ENCODE measurements around the gene EHD1.

DNA sequence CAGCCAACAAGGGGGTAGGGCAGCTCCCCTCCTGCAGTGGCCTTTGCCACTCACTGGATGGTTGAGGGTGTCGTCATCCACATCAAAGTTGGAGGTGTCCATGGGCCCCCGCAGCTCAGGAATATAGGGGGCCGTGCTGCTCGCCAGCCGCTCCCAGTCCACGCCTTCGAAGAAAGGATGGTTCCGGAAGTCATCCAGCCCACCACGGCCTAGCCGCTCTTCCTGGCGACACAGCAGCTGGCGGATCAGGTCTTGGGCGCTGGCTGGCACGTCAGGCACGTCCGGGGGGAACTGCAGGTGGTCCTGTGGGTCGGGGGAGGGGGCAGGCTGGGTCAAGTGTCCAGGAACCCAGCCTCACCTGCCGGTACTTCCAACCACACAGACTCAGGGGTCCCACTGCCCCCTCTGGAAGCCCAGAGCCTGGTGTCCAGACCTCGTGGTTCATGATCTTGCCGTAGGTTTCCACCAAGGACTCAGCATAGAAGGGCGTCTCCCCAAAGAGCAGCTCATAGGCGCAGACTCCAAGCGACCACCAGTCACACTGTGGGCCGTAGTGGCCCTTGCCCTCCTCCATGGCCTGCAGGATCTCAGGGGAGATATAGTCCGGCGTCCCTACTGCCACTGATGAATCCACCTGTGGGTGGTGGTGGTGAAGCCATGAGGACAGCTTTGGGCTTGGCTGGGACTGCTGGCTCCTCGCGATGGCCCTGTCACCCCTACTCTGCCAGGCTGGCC lies 39.7 kb downstream of the EHD1 start:
- TF ChIP-seq, protein P1, sequence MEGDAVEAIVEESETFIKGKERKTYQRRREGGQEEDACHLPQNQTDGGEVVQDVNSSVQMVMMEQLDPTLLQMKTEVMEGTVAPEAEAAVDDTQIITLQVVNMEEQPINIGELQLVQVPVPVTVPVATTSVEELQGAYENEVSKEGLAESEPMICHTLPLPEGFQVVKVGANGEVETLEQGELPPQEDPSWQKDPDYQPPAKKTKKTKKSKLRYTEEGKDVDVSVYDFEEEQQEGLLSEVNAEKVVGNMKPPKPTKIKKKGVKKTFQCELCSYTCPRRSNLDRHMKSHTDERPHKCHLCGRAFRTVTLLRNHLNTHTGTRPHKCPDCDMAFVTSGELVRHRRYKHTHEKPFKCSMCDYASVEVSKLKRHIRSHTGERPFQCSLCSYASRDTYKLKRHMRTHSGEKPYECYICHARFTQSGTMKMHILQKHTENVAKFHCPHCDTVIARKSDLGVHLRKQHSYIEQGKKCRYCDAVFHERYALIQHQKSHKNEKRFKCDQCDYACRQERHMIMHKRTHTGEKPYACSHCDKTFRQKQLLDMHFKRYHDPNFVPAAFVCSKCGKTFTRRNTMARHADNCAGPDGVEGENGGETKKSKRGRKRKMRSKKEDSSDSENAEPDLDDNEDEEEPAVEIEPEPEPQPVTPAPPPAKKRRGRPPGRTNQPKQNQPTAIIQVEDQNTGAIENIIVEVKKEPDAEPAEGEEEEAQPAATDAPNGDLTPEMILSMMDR (IDR thresholded peaks at IDR 0.05; ENCODE audit: low read depth, low read length, poor library complexity, severe bottlenecking): no peak
- TF ChIP-seq EZH2phosphoT487 (IDR thresholded peaks at IDR 0.05; ENCODE audit: borderline replicate concordance, low read length): no peak
